Neutrophil (primary cell): ENCODE data around the gene IFT27.
"Not testable (repeated sequence)": the region's sequence is repeated elsewhere in the genome, so short reads cannot be mapped to it uniquely, and the experiment has no call there.

Source experiments
- H3K27ac ChIP-seq: fragments of 200-600 bp; sonication (generic); 2 replicates; pipeline ENCODE4 v1.5.1; 2016; ENCODE audit warnings: mild to moderate bottlenecking, moderate library complexity
- H3K27me3 ChIP-seq: fragments of 200-600 bp; sonication (generic); 2 replicates; pipeline ENCODE4 v1.6.0; 2016; ENCODE audit warnings: mild to moderate bottlenecking
- H3K36me3 ChIP-seq: fragments of 200-600 bp; sonication (generic); 2 replicates; pipeline ENCODE4 v1.5.1; 2017
- H3K4me1 ChIP-seq, 2 experiments: fragments of 200-600 bp in 1 of 2; sonication (generic) in 1 of 2; 1 replicate in 1 of 2; 2 replicates in 1 of 2; pipeline versions ENCODE4 v1.5.1 to v1.6.1; 2013 to 2016; ENCODE audit warnings: low read depth in 1 of 2, low read length in 1 of 2, mild to moderate bottlenecking in 1 of 2, moderate library complexity in 1 of 2; ENCODE audit not compliant: control insufficient read depth in 1 of 2, insufficient read depth in 1 of 2
- H3K4me3 ChIP-seq, 2 experiments: fragments of 200-600 bp in 1 of 2; sonication (generic) in 1 of 2; 1 replicate in 1 of 2; 2 replicates in 1 of 2; pipeline ENCODE4 v1.5.1; 2013 to 2016; ENCODE audit warnings: low read depth in 1 of 2, low read length in 1 of 2, mild to moderate bottlenecking in 1 of 2, moderate library complexity in 1 of 2
- H3K9me3 ChIP-seq: fragments of 200-600 bp; sonication (generic); 2 replicates; pipeline ENCODE4 v1.5.1; 2016
- CTCF ChIP-seq: fragments of 200-600 bp; sonication (generic); IDR thresholded peaks from 2 replicates; pipeline ENCODE4 v1.5.1; 2016; ENCODE audit warnings: antibody characterized with exemption

IFT27 gene

GRCh38 chr22:36736701-36737320, 39.1 kb downstream of the IFT27 start:
- TF ChIP-seq CTCF: no peak
- peaks cover 5% of the 10 kb centered on the region in 2 experiments for H3K4me1 ChIP-seq
- no peaks in the 10 kb centered on the region for H3K36me3 ChIP-seq
- no peak overlapping the region for H3K4me3 ChIP-seq
- no peaks in the 10 kb centered on the region for H3K9me3 ChIP-seq
- H3K27me3 ChIP-seq: peaks cover 82% of the 10 kb centered on the region
- H3K27ac ChIP-seq: no peak overlapping the region

- Histone ChIP-seq H3K4me1 (peaks cover 5% of the 10 kb centered on the region in 2 experiments), H3K9me3 (no peaks in the 10 kb centered on the region), H3K27me3 (peaks cover 77% of the 10 kb centered on the region), H3K27ac (no peak overlapping the region), H3K4me3 (no peak overlapping the region), H3K36me3 (no peaks in the 10 kb centered on the region)
- TF ChIP-seq CTCF: no peak
Observed at GRCh38 chr22:36734171-36735058, 41.5 kb downstream of the IFT27 start.

- Histone ChIP-seq H3K27me3 (peaks cover 77% of the 10 kb centered on the region), H3K36me3 (no peaks in the 10 kb centered on the region), H3K27ac (no peak overlapping the region), H3K4me3 (no peak overlapping the region), H3K4me1 (peaks cover 5% of the 10 kb centered on the region in 2 experiments), H3K9me3 (no peaks in the 10 kb centered on the region)
- no peak for TF ChIP-seq CTCF
Observed at GRCh38 chr22:36733271-36733670, 42.6 kb downstream of the IFT27 start.

GRCh38 chr22:36732609-36733008, 43.3 kb downstream of the IFT27 start:
- H3K4me3 ChIP-seq: no peak overlapping the region
- no peaks in the 10 kb centered on the region for H3K36me3 ChIP-seq
- TF ChIP-seq CTCF: no peak
- peaks cover 75% of the 10 kb centered on the region for H3K27me3 ChIP-seq
- peaks cover 5% of the 10 kb centered on the region in 2 experiments for H3K4me1 ChIP-seq
- H3K9me3 ChIP-seq: no peaks in the 10 kb centered on the region
- no peak overlapping the region for H3K27ac ChIP-seq

GRCh38 chr22:36731916-36732315, 44.0 kb downstream of the IFT27 start:
- Histone ChIP-seq H3K9me3 (no peaks in the 10 kb centered on the region), H3K4me3 (no peak overlapping the region), H3K36me3 (no peaks in the 10 kb centered on the region), H3K4me1 (peaks cover 5% of the 10 kb centered on the region in 2 experiments), H3K27me3 (peaks cover 73% of the 10 kb centered on the region), H3K27ac (no peak overlapping the region)
- TF ChIP-seq CTCF: no peak

- peaks cover 69% of the 10 kb centered on the region for H3K27me3 ChIP-seq
- not testable (repeated sequence) for H3K36me3 ChIP-seq, H3K27ac ChIP-seq, H3K4me3 ChIP-seq, H3K9me3 ChIP-seq, H3K4me1 ChIP-seq
Observed at GRCh38 chr22:36731321-36731720, 44.6 kb downstream of the IFT27 start.
